ENCODE data around the gene ATG2A.

The ATG2A gene

GRCh38 chr11:64853709-64854108 lies 63.3 kb downstream of the ATG2A start:
- TF ChIP-seq EP300 (IDR thresholded peaks at IDR 0.05; ENCODE audit: borderline replicate concordance): no peak
- no peak for TF ChIP-seq MAX (IDR thresholded peaks at IDR 0.05)
- no peak for TF ChIP-seq EGR1 (IDR thresholded peaks at IDR 0.05)
- TF ChIP-seq CEBPB (IDR thresholded peaks at IDR 0.05): no peak
- no peak for TF ChIP-seq FOXM1 (IDR thresholded peaks at IDR 0.05; ENCODE audit: borderline replicate concordance, low read depth)
- TF ChIP-seq TEAD4 (IDR thresholded peaks at IDR 0.05): no peak
- TF ChIP-seq NFIC (IDR thresholded peaks at IDR 0.05): no peak
- TF ChIP-seq TAF1 (IDR thresholded peaks at IDR 0.05; ENCODE audit: low read depth): no peak
- no peak for TF ChIP-seq RAD21 (IDR thresholded peaks at IDR 0.05; ENCODE audit: low read depth)
- no peak for TF ChIP-seq YY1 (IDR thresholded peaks at IDR 0.05; ENCODE audit: low read depth)

GRCh38 chr11:64852804-64853509 lies 64.1 kb downstream of the ATG2A start:
- TF ChIP-seq ZBTB7A (IDR thresholded peaks at IDR 0.05; ENCODE audit: low read depth) (no peak), RAD21 (IDR thresholded peaks at IDR 0.05; ENCODE audit: low read depth) (no peak), CREB1 (IDR thresholded peaks at IDR 0.05; ENCODE audit: low read depth) (no peak), MAX (IDR thresholded peaks at IDR 0.05) (no peak), EP300 (IDR thresholded peaks at IDR 0.05; ENCODE audit: borderline replicate concordance) (no peak), EGR1 (IDR thresholded peaks at IDR 0.05) (no peak), TAF1 (IDR thresholded peaks at IDR 0.05; ENCODE audit: low read depth) (no peak), TCF12 (IDR thresholded peaks at IDR 0.05; ENCODE audit: low read depth) (no peak), CEBPB (IDR thresholded peaks at IDR 0.05) (no peak), USF1 (IDR thresholded peaks at IDR 0.05) (no peak), REST (IDR thresholded peaks at IDR 0.05; ENCODE audit: low read depth) (no peak), NFIC (IDR thresholded peaks at IDR 0.05) (no peak), YY1 (IDR thresholded peaks at IDR 0.05; ENCODE audit: low read depth) (no peak), TEAD4 (IDR thresholded peaks at IDR 0.05) (no peak)

GRCh38 chr11:64851831-64852351 lies 65.1 kb downstream of the ATG2A start:
- no peak for TF ChIP-seq EGR1 (IDR thresholded peaks at IDR 0.05)
- no peak for TF ChIP-seq CREB1 (IDR thresholded peaks at IDR 0.05; ENCODE audit: low read depth)
- TF ChIP-seq MAX (IDR thresholded peaks at IDR 0.05): no peak
- TF ChIP-seq TCF12 (IDR thresholded peaks at IDR 0.05; ENCODE audit: low read depth): no peak
- no peak for TF ChIP-seq REST (IDR thresholded peaks at IDR 0.05; ENCODE audit: low read depth)
- TF ChIP-seq FOXM1 (IDR thresholded peaks at IDR 0.05; ENCODE audit: borderline replicate concordance, low read depth): no peak
- no peak for TF ChIP-seq NFIC (IDR thresholded peaks at IDR 0.05)
- TF ChIP-seq RAD21 (IDR thresholded peaks at IDR 0.05; ENCODE audit: low read depth): no peak
- TF ChIP-seq TEAD4 (IDR thresholded peaks at IDR 0.05): no peak
- no peak for TF ChIP-seq YY1 (IDR thresholded peaks at IDR 0.05; ENCODE audit: low read depth)
- TF ChIP-seq USF1 (IDR thresholded peaks at IDR 0.05): no peak
- TF ChIP-seq CEBPB (IDR thresholded peaks at IDR 0.05): no peak
- no peak for TF ChIP-seq TAF1 (IDR thresholded peaks at IDR 0.05; ENCODE audit: low read depth)

GRCh38 chr11:64850979-64851567 lies 65.9 kb downstream of the ATG2A start:
- no peak for TF ChIP-seq EP300 (IDR thresholded peaks at IDR 0.05; ENCODE audit: borderline replicate concordance)
- TF ChIP-seq NFIC (IDR thresholded peaks at IDR 0.05): no peak
- no peak for TF ChIP-seq TCF12 (IDR thresholded peaks at IDR 0.05; ENCODE audit: low read depth)
- no peak for TF ChIP-seq TAF1 (IDR thresholded peaks at IDR 0.05; ENCODE audit: low read depth)

- TF ChIP-seq TAF1 (IDR thresholded peaks at IDR 0.05; ENCODE audit: low read depth): no peak
- no peak for TF ChIP-seq REST (IDR thresholded peaks at IDR 0.05; ENCODE audit: low read depth)
- no peak for TF ChIP-seq TEAD4 (IDR thresholded peaks at IDR 0.05)
- TF ChIP-seq ZBTB7A (IDR thresholded peaks at IDR 0.05; ENCODE audit: low read depth): no peak
- TF ChIP-seq YY1 (IDR thresholded peaks at IDR 0.05; ENCODE audit: low read depth): no peak
Observed at GRCh38 chr11:64849598-64850356, 67.2 kb downstream of the ATG2A start.

Data from Ishikawa (cell line).